ENCODE results near the gene ARFRP1.
"Not testable (repeated sequence)": the region's sequence is repeated elsewhere in the genome, so short reads cannot be mapped to it uniquely, and the experiment has no call there.

The ARFRP1 gene

DNA sequence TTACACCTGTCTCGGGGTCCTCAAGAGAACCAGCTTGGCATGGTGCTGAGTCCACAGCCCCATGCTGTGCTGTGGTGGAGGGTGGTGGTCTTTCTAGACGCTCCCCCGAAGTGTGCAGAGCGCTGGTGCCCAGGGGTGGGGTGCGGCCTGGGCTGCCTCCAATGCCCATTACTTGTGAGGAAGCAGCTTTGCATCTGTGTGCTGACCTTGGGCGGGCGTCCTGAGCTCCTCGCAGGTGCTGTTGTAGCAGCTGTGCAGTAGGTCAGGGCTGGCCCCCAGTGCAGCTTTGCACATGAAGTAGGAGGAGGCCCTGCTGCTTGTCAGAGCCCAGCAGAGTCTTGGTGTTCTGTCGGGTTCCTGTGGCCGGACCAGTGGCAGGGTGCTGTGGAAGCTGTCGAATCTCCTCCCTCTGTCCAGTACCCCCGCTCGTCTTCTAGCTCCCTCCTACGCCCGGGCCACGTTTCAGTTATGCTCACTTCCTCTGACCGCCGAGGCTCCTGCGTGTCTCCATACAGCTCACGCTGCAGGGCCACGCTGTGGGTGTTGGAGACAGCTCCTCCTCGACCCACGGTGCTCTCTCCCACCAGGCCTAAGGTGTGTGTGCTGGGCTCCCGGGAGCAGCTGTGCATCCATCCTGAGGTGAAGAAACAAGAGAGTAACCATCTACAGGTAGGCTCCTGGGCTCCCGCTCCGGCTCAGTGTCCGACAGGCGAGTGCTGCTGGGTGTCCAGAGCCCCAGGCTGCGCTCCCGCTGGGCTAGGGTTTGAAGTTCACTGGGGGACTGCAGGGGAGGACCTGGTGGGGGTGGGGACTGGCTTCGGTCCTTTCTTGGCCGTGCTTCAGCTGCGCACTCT, 45.6 kb downstream of the ARFRP1 start:
- Mint-ChIP-seq H3K9me3 (no peaks in the 10 kb centered on the region), H3K36me3 (peaks cover 26 to 44% of the 10 kb centered on the region in 2 donors), H3K27me3 (no peaks in the 10 kb centered on the region), H3K27ac (peak overlapping the region; percentile 32), H3K4me3 (no peak overlapping the region), H3K4me1 (peaks cover 9 to 31% of the 10 kb centered on the region in 2 donors)
- ATAC-seq (replicated peaks) (no peak), DNase-seq (no peak)

DNA sequence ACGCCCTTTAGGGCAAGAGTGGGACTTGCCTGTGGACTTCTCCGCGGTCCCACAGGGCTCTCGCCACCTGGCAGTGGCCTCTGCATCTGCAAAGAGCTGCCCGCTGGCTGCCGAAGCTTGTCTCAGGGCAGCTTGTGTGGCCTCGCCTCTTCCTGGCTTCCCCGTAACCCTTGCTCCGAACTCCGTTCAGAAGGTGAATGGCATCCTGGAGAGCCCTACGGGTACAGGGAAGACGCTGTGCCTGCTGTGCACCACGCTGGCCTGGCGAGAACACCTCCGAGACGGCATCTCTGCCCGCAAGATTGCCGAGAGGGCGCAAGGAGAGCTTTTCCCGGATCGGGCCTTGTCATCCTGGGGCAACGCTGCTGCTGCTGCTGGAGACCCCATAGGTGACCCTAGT, 46.7 kb downstream of the ARFRP1 start:
- ATAC-seq (replicated peaks) (no peak), DNase-seq (no peak)
- Mint-ChIP-seq H3K4me3 (no peak overlapping the region), H3K4me1 (peaks cover 9 to 32% of the 10 kb centered on the region in 2 donors), H3K36me3 (peaks cover 21 to 36% of the 10 kb centered on the region in 2 donors), H3K27ac (no peak overlapping the region), H3K9me3 (no peaks in the 10 kb centered on the region), H3K27me3 (no peaks in the 10 kb centered on the region)

DNA sequence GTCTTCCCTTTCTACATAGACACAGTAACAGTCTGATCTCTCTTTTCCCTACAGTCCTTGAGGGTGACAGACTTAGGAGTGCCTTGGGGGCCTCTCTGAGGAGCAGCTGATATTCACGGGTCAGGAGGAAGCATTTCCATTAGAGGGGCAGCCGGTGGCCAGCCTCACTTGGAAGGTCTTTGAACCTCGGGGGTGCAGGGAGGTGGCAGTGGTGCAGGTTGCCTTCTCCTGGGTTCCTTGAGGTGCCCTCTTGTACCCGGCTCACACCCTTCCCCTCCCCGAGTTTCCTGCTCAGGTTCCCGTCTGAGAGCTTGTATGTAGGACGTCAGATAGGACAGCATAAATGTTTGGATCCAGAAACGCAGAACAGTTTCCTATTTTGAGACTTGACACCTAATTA, 47.2 kb downstream of the ARFRP1 start:
- Mint-ChIP-seq H3K27ac (no peak overlapping the region), H3K27me3 (no peaks in the 10 kb centered on the region), H3K36me3 (peaks cover 17 to 32% of the 10 kb centered on the region in 2 donors), H3K4me1 (peaks cover 9 to 32% of the 10 kb centered on the region in 2 donors), H3K4me3 (no peak overlapping the region), H3K9me3 (no peaks in the 10 kb centered on the region)
- DNase-seq (no peak), ATAC-seq (replicated peaks) (no peak)

DNA sequence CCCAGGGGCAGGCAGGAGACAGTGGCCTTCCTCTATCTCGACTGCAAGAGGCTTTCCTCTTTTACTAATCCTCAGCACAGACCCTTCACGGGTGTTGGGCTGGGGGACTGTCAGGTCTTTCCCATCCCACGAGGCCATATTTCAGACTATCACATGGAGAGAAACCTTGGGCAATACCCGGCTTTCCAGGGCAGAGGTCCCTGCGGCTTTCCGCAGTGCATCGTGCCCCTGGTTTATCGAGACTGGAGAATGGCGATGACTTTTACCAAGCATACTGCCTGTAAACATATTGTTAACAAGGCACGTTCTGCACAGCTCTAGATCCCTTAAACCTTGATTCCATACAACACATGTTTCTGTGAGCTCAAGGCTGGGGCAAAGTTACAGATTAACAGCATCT, 47.6 kb downstream of the ARFRP1 start:
- H3K36me3 Mint-ChIP-seq = peaks cover 17 to 32% of the 10 kb centered on the region in 2 donors
- H3K27ac Mint-ChIP-seq; H3K9me3 Mint-ChIP-seq; H3K27me3 Mint-ChIP-seq; DNase-seq; ATAC-seq (replicated peaks): not testable (repeated sequence)
- peaks cover 9 to 32% of the 10 kb centered on the region in 2 donors for H3K4me1 Mint-ChIP-seq
- H3K4me3 Mint-ChIP-seq = peak overlapping the region in 1 of 2 donors; percentile 11

DNA sequence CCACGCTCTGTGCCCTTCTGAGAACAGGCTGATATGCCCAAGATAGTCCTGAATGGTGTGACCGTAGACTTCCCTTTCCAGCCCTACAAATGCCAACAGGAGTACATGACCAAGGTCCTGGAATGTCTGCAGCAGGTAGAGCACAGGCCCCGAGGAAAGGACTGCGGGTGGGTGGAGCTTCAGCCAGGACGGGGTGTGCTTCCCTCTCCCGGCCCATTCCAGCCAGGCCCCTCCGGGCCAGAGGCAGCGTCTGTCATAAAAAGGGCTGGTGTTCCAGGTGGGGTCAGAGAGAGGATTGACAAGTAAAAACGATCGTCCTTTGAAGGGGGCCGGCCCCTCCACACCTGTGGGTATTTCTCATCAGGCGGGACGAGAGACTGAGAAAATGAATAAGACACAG, 48.4 kb downstream of the ARFRP1 start:
- DNase-seq (no peak), ATAC-seq (replicated peaks) (no peak)
- peaks cover 11 to 32% of the 10 kb centered on the region in 2 donors for H3K4me1 Mint-ChIP-seq
- H3K27me3 Mint-ChIP-seq = peaks cover 0 to 4% of the 10 kb centered on the region in 2 donors
- no peaks in the 10 kb centered on the region for H3K9me3 Mint-ChIP-seq
- H3K27ac Mint-ChIP-seq = no peak overlapping the region
- peak overlapping the region; percentile 87 to 89 for H3K4me3 Mint-ChIP-seq
- peaks cover 17 to 29% of the 10 kb centered on the region in 2 donors for H3K36me3 Mint-ChIP-seq

DNA sequence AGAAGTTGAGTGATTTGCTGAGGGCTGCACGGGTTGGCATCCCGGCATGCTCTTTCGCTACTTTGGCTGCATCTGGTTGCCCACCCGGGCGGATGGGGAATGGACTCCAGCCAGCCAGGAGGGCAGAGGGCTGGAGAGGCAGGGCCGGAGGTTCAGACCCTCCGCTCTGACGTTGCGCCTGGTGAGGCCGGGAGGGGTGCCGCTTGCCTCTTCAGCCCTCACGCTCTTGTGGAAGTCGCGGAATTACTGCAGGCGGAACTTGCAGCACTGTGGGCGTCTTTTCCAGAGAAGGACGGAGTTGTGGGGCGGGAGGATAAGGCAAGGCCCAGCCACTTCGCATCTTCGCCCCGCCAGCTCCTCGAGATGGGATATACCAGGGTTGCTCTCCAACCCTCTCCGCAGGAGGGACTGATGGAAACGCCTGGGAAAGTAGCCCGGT, 49.0 kb downstream of the ARFRP1 start:
- H3K27me3 Mint-ChIP-seq = peaks cover 0 to 4% of the 10 kb centered on the region in 2 donors
- peak overlapping the region; percentile 96 for H3K27ac Mint-ChIP-seq
- no peaks in the 10 kb centered on the region for H3K9me3 Mint-ChIP-seq
- no peak for DNase-seq
- ATAC-seq (replicated peaks) = peak; percentile 45
- H3K4me3 Mint-ChIP-seq = peak overlapping the region; percentile 87 to 89
- peaks cover 14 to 25% of the 10 kb centered on the region in 2 donors for H3K36me3 Mint-ChIP-seq
- H3K4me1 Mint-ChIP-seq = peaks cover 14 to 37% of the 10 kb centered on the region in 2 donors

DNA sequence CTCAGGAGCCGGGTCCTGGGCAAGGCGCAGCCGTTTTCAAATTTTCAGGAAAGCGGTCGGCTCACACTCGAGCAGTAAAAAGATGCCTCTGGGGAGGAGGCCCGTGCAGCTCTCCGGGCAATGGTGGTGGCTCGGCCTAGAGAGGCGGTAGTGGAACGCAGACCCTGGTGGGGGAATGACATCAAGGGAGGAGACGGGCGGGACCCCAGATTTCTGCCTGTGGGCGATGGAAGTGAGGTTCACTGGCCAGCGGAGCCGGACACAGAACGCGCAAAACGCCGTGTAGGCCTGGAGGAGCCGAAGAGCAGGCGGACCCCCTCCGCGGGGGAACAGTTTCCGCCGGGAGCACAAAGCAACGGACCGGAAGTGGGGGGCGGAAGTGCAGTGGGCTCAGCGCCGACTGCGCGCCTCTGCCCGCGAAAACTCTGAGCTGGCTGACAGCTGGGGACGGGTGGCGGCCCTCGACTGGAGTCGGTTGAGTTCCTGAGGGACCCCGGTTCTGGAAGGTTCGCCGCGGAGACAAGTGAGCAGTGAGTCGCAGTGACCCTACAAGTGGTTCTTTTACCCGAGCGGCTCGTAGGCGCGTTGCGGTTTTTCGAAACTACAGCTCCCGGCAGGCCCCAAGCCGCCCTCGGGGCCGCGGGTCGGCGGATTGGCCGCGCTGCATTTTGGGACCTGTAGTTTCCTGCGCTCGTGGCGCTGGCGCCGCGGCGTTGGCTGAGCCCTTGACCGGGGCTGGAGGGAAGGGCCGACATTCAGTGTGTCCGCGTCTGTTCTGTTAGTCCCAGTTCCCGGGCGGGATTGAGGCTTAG, 49.6 kb downstream of the ARFRP1 start, which contains the start of gene RTEL1:
Gene RTEL1, plus strand, starts transcription at position 376 of the 812 bp plus-strand sequence. CDS start 1,091 bp downstream, outside the sequence.
- Mint-ChIP-seq H3K4me1 (peaks cover 15 to 40% of the 10 kb centered on the region in 2 donors), H3K27ac (peak within 1 kb of the TSS; percentile 96), H3K9me3 (no peaks in the 10 kb centered on the region), H3K27me3 (peaks cover 0 to 4% of the 10 kb centered on the region in 2 donors), H3K36me3 (peaks cover 12 to 25% of the 10 kb centered on the region in 2 donors), H3K4me3 (peak within 1 kb of the TSS; percentile 87 to 89)
- DNase-seq (peak; percentile 85), ATAC-seq (replicated peaks) (peak; percentile 91 to 93)

DNA sequence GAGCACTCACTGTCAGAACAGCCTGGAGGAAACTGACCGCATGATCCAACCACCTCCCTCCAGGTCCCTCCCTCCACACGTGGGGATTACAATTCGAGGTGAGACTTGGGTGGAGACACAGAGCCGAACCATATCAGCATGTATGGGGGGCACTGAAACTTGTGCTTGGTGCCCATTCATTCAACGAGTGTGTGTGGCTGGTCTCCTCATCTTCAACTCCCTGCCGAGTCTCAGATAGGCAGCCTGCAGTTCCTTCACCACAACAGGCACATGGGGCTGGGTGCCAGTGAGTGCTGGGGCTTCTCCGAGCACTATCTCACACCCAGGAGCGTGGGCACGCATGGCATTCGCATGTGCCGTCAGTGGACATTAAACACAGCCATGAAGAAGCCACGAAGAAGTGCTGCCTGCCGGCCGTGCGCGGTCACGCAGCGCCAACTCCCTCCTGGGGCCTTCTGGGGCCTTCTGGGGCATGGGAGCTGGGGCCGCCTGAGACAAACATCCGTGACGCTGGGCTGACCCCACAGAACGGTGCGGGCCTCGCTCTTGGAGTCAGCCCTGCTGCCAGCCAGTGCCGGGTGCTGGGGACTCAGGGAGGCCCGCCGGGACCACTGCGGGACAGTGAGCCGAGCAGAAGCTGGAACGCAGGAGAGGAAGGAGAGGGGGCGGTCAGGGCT, 50.4 kb downstream of the ARFRP1 start:
- Mint-ChIP-seq H3K9me3 (no peaks in the 10 kb centered on the region), H3K4me1 (peaks cover 15 to 39% of the 10 kb centered on the region in 2 donors), H3K27me3 (peaks cover 0 to 4% of the 10 kb centered on the region in 2 donors), H3K27ac (peak overlapping the region; percentile 96), H3K4me3 (peak overlapping the region; percentile 87 to 89), H3K36me3 (peaks cover 10 to 23% of the 10 kb centered on the region in 2 donors)
- DNase-seq (no peak), ATAC-seq (replicated peaks) (no peak)

DNA sequence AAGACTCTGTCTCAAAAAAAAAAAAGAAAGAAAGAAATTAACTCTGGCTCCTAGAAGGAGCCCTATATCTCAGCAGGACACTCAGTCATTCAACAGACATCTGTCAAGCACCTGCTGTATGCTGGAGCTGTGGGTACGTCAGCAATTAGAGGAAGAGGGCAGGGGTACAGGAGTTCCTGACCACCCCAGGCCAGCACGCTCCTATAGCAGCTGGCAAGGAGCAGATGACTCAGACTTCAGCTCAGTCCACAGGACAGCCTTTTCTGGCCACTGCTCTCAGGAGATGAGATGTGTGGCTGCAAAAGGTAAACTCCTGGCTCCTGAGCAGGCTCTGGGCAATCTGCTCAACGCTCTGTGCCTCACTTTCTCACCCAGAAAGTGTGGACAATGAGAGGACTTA, 51.3 kb downstream of the ARFRP1 start:
- no peaks in the 10 kb centered on the region for H3K9me3 Mint-ChIP-seq
- no peak for DNase-seq
- peaks cover 18 to 42% of the 10 kb centered on the region in 2 donors for H3K4me1 Mint-ChIP-seq
- H3K27ac Mint-ChIP-seq = no peak overlapping the region
- ATAC-seq (replicated peaks) = no peak
- peaks cover 3 to 7% of the 10 kb centered on the region in 2 donors for H3K27me3 Mint-ChIP-seq
- H3K36me3 Mint-ChIP-seq = peaks cover 5 to 15% of the 10 kb centered on the region in 2 donors
- no peak overlapping the region for H3K4me3 Mint-ChIP-seq

DNA sequence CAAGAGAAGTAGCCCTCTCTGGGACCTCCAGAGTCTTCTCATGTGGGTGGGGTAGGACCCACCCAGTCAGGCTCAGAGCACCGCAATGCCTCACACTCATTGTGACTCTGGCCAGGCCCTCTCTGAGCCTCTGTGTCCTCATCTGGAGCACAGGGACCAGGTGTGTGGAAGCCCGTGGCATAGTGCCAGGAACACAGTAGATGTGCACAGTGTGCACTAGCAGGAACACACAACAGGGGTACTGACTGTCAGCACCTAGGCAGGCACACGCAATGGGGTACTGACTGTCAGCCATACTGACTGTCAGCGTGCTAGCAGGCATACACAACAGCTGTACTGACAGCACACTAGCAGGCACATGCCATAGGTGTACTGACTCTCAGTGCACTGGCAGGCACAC, 52.5 kb downstream of the ARFRP1 start:
- DNase-seq = no peak
- ATAC-seq (replicated peaks) = no peak
- H3K27me3 Mint-ChIP-seq = peaks cover 5 to 8% of the 10 kb centered on the region in 2 donors
- H3K9me3 Mint-ChIP-seq = no peaks in the 10 kb centered on the region
- peaks cover 18 to 44% of the 10 kb centered on the region in 2 donors for H3K4me1 Mint-ChIP-seq
- no peak overlapping the region for H3K27ac Mint-ChIP-seq
- peaks cover 5 to 12% of the 10 kb centered on the region in 2 donors for H3K36me3 Mint-ChIP-seq
- no peak overlapping the region for H3K4me3 Mint-ChIP-seq

DNA sequence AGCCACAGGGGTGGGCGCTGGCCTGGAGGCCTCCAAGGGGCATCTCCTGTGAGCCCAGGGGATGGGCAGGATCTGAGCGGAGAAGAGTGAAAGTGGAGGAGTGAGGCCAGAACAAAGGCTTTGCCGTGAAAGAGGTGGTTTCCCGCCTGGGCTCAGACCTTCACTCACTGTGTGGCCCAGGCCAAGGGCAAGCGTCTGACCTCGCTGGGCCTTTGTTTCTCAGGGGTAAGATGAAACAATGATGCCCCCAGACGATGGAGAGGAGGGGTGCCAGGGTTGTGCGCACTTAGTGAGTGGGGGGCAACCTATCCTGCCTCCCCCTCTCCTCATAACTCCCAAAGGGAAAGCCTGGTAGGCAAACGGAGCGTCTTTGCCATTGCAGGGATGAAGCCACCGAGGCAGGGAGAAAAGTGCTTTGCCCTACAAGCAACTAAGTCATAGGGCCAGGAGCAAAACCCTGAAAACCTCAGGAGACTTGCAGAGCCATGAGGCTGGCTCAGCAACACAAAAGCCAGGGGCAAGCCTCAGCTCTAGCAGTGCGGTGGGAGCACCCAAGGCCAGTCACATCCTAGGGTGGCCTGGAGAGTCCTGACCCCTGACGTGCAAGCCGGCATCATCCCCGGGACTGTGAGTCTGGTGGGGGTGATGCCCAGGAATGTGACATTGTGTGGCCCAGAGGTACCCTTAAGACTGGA, 53.7 kb downstream of the ARFRP1 start:
- peaks cover 0 to 5% of the 10 kb centered on the region in 2 donors for H3K36me3 Mint-ChIP-seq
- ATAC-seq (replicated peaks) (no peak), DNase-seq (no peak)
- H3K4me1 Mint-ChIP-seq = peaks cover 12 to 34% of the 10 kb centered on the region in 2 donors
- H3K27me3 Mint-ChIP-seq = peaks cover 5 to 8% of the 10 kb centered on the region in 2 donors
- no peak overlapping the region for H3K27ac Mint-ChIP-seq
- no peaks in the 10 kb centered on the region for H3K9me3 Mint-ChIP-seq
- H3K4me3 Mint-ChIP-seq = peak overlapping the region; percentile 78 to 82

DNA sequence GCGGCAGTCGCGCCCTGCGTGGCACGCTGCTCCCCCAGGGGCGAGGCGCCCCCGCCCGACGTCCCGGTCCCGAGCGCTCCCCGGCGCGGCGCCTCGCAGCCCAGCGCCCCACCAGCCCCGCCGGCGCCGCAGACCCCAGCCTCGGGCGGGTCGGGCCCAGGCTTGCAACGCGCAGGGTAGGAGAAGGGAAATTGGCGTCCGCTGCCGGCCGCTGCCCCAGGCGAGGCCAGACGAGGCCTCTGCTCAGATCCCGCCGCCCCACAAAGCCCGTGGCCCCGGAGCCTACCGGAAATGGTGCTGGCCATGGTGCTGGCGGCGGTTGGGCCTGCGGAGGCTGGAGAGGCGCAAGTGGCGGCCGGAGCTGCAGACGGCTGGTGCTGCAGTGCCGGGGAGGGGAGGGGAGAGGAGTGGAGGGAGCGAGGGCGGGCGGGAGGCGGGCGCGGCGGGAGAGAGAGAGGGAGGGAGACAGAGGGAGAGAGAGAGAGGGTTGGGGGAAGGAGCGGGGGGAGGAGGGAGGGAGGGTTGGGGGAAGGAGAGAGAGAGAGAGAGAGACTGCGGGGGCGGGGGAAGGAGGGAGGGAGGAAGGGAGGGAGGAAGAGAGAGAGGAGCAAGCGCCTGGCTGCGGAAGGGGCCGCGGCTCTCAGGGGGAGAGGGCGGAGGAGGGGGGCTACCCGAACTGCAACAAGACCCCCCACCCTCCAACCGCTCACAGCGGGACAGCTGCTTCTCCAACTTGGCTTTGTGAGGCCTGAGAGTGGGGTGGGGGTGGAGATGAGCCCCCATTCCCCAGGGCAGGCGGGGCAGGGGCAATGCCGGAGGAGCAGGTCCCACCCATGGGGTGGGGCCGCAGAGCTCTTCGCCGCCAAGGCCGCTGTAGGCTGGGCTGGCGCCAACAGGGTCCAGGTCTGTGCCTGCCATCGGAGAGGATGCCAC, 54.5 kb downstream of the ARFRP1 start, which contains the start of gene STMN3:
Gene STMN3, minus strand, starts transcription at position 384 of the 933 bp plus-strand sequence. Its CDS starts 79 bp downstream, at position 305.
- H3K4me3 Mint-ChIP-seq = peak within 1 kb of the TSS; percentile 78 to 82
- no peak within 1 kb of the TSS for H3K27ac Mint-ChIP-seq
- no peaks in the 10 kb centered on the region for H3K36me3 Mint-ChIP-seq
- peaks cover 5 to 8% of the 10 kb centered on the region in 2 donors for H3K27me3 Mint-ChIP-seq
- ATAC-seq (replicated peaks) (peak; percentile 67 to 70), DNase-seq (peak; percentile 60)
- peaks cover 12 to 28% of the 10 kb centered on the region in 2 donors for H3K4me1 Mint-ChIP-seq
- H3K9me3 Mint-ChIP-seq = no peaks in the 10 kb centered on the region

Data from stimulated activated naive B cell treated with anti-CD40 and anti-IgM and Interleukin-4, amounts not matched to agents 10 μg/mL and 1 μg/mL and 100 μg/mL, for 72 hours (primary cell).